ENCODE results near the gene ST3GAL3.

Gene ST3GAL3

DNA sequence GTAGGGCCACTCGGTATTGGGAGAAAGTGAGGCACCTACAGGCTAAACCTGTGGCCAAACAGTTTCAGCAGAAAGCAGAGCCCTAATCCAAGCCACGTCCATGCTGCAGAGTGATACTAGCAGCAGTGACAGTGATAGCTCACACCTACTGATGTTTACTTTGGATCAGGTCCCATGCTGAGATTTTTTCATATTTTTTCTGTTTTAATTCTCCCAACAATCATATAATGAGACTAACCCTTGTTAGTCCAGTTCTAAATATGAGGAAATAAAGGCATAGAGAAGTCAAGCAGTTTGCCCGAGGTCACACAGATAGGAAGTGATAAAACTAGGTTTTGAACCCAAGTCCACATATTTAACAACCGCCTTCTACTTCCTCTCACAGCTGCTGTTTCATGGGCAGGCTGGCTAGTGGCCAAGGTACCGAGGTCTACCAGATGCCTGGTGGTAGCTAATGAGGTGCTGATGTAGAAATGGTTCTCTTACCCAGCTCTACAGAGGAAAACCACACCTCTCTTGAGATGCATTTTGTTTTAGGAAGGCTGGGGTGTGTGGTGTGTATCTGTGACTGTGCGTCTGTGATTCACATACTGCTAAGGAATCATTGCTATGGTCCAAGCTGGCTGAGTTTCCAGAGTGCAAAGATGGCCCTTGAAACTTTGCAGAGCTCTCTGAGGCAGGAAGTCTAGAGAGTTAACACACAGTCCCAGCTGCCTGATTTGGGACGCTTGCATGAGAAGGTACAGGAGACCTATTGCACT lies 146.0 kb downstream of the ST3GAL3 start:
- FAIRE-seq, result no peak

- no peak for FAIRE-seq
Observed at GRCh38 chr1:43854473-43854872, 147.1 kb downstream of the ST3GAL3 start.

- FAIRE-seq, result no peak
Observed at GRCh38 chr1:43856188-43856587, 148.9 kb downstream of the ST3GAL3 start.

DNA sequence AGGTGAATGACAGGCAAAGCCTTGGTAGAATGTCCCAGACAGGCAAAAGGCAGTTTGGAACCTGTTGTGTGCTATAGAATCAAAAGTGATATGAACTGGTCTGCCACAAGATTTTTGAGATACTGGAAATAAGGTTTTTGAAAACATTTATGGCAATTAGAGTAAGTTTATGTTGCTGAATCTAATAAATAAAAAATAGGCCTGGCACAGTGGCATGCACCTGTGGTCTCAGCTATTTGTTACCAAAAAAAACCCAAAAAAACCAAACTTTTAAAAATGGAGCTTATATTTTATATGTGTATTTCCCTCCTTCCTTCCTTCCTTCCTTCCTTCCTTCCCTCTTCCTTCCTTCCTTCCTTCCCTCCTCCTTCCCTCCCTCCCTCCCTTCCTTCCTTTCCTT lies 149.8 kb downstream of the ST3GAL3 start:
- no peak for FAIRE-seq

- no peak for FAIRE-seq
Observed at GRCh38 chr1:43858324-43858723, 151.0 kb downstream of the ST3GAL3 start.

GRCh38 chr1:43861337-43861736 lies 154.0 kb downstream of the ST3GAL3 start:
- FAIRE-seq, result no peak

DNA sequence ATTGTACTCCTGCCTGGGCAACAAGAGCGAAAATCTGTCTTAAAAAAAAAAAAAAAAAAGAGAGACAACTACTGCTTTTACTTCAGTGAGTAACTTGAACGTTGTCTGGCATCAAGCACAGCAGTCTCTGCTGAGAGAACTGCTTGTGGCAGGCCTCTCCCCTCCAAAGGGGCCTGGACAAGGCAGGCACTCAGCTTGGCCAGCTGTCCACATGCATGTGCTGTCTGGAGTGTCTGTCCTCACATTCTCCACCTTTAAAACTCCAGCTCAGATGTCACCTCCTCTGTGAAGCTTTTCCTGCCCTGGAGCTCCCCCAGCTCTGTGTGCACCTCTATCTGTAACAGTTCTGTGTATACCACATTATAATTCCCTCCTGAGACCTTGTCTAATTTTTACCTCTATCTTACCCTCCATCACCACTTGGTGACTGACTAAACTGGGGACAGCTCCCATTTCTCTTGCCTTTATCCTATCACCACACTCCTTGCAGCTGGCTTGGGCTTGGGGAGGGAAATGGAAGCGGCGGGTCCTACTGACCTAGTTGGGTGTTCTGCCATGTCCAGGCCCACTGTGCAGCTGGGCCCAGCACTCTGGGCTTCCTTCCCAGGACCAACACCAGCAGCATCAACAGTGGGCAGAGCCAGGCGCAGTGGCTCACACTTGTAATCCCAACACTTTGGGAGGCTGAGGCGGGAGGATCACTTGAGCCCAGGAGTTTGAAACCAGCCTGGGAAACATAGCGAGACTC lies 154.8 kb downstream of the ST3GAL3 start:
- FAIRE-seq, result no peak

DNA sequence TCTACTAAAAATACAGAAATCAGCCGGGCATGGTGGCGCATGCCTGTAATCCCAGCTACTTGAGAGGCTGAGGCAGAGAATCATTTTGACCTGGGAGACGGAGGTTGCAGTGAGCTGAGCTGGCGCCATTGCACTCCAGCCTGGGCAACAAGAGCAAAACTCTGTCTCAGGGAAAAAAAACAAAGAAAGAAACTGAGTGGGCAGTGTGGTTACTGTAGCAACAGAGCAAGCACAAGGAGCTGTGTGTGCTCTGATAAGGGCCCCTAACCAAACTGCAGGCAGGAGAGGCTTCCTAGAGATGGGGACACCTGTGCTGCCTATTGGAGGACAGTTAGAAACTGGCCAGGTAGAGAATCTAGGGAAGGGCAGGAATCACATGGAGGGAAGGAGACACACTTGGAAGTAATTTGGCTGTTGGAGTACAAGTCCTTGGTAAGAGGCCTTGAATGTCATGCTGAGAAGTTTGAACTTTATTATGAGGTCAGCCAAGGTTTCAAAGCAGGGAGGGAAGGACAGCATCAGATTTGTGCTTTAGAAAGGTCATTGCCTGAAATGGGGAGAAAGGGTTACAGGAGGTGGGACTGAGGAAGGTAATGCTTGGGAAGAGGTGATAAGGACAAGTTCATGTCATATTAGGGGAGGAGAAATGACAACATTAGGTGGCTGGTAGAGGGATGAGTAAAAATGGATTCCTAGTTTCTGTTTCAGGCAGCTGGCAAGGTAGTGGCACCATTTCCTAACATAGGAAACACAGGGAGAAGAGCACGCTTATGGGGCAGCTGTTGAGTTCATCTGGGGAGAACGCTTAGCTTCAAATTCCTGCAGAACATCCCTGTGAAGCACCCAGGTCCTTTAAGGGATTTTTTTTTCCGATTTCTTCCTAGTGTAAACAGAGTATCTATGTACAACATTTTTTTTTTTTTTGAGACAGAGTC lies 157.0 kb downstream of the ST3GAL3 start:
- FAIRE-seq, result no peak

GRCh38 chr1:43866201-43866600 lies 158.9 kb downstream of the ST3GAL3 start:
- FAIRE-seq, result no peak

DNA sequence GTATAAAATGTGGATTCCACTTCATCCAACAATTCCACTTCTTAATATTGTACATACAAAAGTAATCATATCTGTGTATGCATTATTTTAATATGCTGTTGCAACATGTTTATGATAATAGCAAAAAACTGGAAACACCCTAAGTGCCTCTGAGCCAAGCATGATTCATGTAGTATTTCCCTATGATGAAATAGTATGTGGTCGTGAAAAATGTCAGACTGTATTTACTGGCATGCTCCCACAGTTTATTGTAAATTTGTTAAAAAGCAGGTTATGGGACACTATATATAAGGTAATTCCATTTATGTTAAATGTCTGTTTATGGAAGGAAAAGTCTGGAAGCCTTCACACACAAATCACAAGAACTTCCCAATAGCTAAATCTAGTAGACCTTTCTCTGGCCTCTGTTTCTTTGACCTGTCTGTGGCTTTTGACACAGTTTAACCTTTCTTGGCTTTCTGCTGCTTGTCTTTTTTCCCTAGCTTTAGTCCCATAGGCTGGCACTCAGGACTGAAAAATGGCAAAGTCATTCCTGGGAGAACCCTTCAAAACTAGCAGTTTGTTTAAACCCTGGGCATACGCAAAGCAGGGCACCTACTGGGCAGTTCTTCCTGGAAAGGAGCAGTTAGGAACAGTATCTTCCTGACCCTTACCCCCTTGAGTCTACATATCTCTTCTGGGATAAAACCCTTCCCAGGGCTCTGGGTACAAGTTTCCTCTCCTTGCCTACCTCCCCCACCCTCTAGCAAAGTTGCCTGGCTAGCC lies 160.8 kb downstream of the ST3GAL3 start:
- FAIRE-seq, result no peak

- FAIRE-seq, result no peak
Observed at GRCh38 chr1:43868741-43869067, 161.4 kb downstream of the ST3GAL3 start.

DNA sequence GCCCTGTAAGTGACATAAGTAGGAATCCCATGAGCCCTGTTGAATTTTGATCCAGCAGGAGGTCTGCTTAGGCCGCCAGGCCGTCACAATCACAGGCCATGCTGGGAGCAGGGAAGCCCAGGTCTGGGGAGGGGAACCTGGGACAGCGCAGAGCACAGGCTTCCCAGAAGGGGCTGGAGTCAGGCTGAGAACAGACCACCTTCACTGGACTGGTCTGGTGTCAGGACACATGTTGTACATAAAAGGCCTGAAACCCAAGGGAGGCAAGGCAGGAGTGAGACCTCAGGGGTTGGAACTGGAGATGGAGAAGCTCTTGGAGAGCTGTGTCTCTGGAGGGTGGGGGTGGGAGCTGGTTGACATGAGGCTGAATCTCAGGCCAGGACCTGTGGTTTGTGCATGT lies 163.0 kb downstream of the ST3GAL3 start:
- FAIRE-seq, result no peak

DNA sequence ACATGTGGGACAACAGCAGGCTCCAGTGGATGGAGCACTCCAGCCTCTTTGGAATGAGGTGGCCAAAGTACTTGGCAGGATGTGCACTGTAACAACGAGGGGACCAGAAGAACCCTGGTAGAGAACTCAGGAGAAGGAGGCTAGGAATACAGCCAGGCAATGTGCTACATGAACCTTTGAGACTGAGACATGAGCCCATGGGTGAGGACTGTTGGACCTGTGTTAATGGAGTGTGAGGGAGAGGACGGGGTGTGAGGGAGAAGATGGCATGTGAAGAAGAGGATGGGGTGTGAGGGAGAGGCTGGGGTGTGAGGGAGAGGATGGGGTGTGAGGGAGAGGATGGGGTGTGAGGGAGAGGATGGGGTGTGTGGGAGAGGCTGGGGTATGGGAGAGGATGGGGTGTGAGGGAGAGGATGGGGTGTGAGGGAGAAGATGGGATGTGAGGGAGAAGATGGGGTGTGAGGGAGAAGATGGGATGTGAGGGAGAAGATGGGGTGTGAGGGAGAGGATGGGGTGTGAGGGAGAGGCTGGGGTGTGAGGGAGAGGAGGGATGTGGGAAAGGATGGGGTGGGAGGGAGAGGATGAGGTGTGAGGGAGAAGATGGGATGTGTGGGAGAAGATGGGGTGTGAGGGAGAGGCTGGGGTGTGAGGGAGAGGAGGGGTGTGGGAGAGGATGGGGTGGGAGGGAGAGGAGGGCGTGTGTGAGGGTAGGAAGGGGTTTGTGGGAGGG lies 164.0 kb downstream of the ST3GAL3 start:
- no peak for FAIRE-seq

GRCh38 chr1:43872280-43872679 lies 164.9 kb downstream of the ST3GAL3 start:
- no peak for FAIRE-seq

DNA sequence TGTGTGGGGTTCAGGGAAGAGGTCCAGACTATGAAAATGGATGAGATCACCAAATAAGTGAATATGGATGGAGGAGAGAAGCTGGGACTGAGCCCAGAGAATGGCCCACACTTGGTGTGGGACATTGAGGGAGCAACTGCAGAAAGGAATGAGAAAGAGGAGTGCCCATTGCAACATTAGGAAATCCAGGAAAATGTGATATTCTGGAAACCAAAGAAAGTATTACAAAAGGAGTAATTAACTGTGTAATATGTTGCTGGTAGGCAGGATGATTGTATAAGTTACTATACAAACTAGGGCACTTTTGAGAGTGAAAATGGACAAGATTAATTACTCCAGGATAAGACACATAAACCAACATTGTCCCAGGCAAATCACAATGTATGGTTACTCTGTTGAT lies 166.5 kb downstream of the ST3GAL3 start:
- FAIRE-seq, result no peak

DNA sequence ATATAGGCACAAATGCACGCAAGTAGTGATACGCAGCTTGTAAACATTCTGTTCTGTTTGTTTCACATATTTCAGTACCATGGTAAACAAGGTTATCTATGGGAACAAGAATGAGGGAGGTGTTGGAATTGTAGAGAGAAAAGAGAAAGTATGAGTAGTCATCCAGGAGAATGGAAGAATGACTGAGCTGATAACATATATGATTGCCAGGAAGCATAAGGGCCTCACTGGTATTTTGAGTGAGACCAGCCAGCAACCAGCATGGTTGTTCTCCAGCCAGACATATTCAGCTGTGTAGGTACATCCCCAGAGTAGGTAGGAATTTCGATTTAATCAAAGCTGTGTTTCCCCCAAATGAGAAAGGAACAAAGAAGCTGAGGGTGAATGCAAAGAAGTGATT lies 167.4 kb downstream of the ST3GAL3 start:
- no peak for FAIRE-seq

DNA sequence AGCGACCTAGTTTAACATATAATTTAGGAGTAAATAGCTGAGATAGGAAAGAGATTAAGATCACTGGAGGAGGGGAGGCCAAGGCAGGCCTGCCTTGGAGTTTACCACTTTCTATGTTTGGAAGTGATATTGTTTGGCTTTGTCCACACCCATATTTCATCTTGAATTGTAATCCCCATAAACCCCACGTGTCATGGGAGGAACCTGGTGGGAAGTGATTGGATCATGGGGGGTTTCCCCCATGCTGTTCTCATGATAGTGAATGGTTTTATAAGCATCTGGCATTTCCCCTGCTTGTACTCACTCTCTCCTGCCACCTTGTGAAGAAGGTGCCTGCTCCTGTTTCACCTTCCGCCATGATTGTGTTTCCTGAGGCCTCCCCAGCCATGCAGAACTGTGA lies 168.0 kb downstream of the ST3GAL3 start:
- no peak for FAIRE-seq

- FAIRE-seq, result no peak
Observed at GRCh38 chr1:43877101-43877500, 169.8 kb downstream of the ST3GAL3 start.

DNA sequence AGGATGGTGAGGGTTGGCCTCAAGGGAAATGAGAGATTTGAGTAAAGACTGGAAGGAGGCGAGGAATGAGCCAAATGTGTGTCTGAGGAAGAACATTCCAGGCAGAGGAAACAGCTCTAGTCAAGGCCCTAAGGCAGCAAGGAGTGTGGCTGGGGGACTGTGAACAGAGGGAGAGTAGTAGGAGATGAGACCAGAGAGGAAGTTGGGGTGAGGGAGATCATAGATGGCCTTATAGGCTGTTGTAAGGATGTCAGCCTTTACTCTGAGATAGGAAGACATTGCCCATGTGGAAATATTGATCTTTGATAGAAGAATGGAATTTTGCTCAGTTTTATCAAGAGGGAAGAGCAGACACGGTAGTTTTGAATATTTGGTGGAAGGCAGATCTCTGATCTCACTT lies 171.1 kb downstream of the ST3GAL3 start:
- FAIRE-seq, result no peak

DNA sequence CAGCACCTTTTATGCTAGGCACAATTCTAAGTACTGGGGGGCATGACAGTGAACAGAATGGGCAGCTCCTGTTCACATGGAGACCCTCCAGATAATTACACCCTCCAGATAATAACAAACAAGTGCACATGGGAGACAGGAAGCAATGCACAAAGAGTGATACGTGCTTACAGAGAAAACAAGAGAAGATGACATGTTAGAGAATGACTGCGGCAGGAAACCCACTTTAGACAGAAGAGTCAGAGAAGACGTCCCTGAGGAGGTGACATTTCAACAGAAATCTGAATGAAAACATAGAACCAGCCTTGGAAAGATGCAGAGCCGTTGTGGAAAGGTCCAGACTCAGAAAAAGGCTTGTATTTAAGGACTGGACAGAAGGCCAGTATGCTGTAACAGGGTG lies 171.5 kb downstream of the ST3GAL3 start:
- FAIRE-seq, result no peak

- no peak for FAIRE-seq
Observed at GRCh38 chr1:43879414-43879813, 172.1 kb downstream of the ST3GAL3 start.

- no peak for FAIRE-seq
Observed at GRCh38 chr1:43879996-43880395, 172.7 kb downstream of the ST3GAL3 start.

Measured in A204.1 (cell line).